ENCODE results near the gene STARD4.

Gene STARD4

DNA sequence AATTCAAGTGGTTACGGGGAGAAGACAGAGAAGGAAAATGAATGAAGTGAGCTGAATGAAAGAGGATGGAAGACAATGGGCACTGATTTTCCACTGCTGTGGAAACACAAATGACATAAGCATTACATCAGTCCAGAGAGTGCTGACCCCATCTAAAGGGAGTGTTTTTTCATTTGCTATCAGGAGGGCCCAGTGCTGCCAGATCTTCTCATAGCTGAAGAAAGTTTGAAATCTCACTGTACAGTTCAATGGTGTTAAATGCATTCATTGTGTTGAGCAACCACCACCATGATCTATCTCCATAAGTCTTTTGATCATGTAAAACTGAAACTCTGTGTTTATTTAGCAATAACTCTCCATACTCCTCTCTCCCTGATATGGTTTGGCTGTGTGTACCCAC is 41.5 kb upstream of the STARD4 start:
- no peak for TF ChIP-seq CTCF (IDR thresholded peaks at IDR 0.05)
- TF ChIP-seq ZFX (IDR thresholded peaks at IDR 0.05; ENCODE audit: borderline replicate concordance), result no peak
- H3K27ac ChIP-seq, result no peak overlapping the region

DNA sequence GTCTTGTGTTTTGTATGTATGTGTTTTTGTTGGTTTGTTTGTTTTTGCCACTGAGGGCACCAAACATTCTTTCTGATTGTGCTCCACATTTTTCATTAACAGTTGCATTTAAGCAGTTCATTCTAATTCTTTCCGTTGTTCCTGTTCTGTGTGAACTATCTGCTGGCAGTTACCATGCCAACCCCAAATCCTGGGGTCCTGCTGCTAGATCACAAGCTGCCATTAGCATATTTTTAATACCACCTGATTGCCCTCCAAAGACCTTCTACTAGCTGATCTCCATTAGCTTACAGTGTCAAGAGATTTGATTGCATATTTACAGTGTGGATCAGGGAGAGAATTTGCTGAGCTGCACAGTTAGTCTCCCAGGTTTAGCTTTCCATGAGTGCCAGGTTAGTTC is 40.6 kb upstream of the STARD4 start:
- no peak overlapping the region for H3K27ac ChIP-seq
- TF ChIP-seq CTCF (IDR thresholded peaks at IDR 0.05) (no peak), ZFX (IDR thresholded peaks at IDR 0.05; ENCODE audit: borderline replicate concordance) (no peak)

DNA sequence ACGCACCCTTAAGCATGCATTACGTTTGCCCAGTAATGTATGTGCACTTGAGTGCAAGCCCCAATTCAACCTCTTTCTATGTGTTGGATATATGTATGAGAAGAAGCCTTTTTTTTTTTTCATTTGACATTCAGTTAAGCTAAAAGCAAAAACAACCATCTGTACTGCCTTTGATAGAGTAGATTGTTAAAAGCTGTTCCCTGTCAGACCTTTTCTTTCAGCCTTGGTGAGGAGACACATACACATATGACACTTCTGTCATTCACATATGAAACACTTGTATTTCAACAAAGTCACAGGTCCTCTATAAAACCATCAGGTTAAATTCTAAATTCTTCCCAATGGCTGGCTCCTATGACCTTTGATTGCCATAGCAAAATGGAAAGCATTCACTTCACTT is 40.2 kb upstream of the STARD4 start:
- no peak for TF ChIP-seq ZFX (IDR thresholded peaks at IDR 0.05; ENCODE audit: borderline replicate concordance)
- TF ChIP-seq CTCF (IDR thresholded peaks at IDR 0.05), result no peak
- H3K27ac ChIP-seq, result no peak overlapping the region

GRCh38 chr5:111551569-111552275 is 39.4 kb upstream of the STARD4 start:
- H3K27ac ChIP-seq, result no peak overlapping the region
- TF ChIP-seq ZFX (IDR thresholded peaks at IDR 0.05; ENCODE audit: borderline replicate concordance) (no peak), CTCF (IDR thresholded peaks at IDR 0.05) (no peak)

DNA sequence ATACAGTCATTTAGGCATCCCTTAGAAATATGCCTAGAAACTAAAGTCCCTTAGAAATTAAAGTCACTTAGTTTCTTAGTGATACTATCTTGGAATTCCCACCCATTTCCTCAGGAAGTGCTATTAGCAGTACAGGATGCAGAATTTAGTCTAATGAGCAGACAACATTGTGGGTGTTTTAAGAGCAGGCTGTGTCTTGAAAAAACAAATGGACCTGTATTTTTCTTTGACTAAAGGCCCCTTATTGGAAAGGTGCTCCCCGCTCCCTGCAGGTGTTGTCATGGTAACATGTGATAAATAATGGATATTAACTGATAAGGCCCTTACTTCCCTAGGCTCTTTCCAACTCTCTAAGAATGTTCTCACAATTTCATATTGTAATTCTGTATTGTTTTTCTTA is 38.8 kb upstream of the STARD4 start:
- TF ChIP-seq CTCF (IDR thresholded peaks at IDR 0.05), result no peak
- no peak for TF ChIP-seq ZFX (IDR thresholded peaks at IDR 0.05; ENCODE audit: borderline replicate concordance)
- no peak overlapping the region for H3K27ac ChIP-seq

- H3K27ac ChIP-seq, result no peak overlapping the region
- no peak for TF ChIP-seq ZFX (IDR thresholded peaks at IDR 0.05; ENCODE audit: borderline replicate concordance)
- peak; percentile 83 for TF ChIP-seq CTCF (IDR thresholded peaks at IDR 0.05)
These were observed 38.1 kb upstream of the STARD4 start for GRCh38 chr5:111550282-111551020.

GRCh38 chr5:111548992-111549649 is 36.8 kb upstream of the STARD4 start:
- H3K27ac ChIP-seq, result no peak overlapping the region
- TF ChIP-seq CTCF (IDR thresholded peaks at IDR 0.05), result no peak
- TF ChIP-seq ZFX (IDR thresholded peaks at IDR 0.05; ENCODE audit: borderline replicate concordance), result no peak

Measured in 22Rv1 (cell line).